Parathyroid adenoma (tissue), 2 donors: ENCODE results near the gene DCAF10.

ENCODE experiments used
- H2AFZ ChIP-seq: fragments of 300-600 bp; sonication (generic); one replicate; pipeline ENCODE4 v1.7.0; 2017; ENCODE audit warnings: antibody characterized with exemption, mild to moderate bottlenecking
- H3K27ac ChIP-seq: fragments of 300-600 bp; sonication (generic); one replicate; pipeline ENCODE4 v1.7.0; 2017
- H3K27me3 ChIP-seq: fragments of 300-600 bp; sonication (generic); one replicate; pipeline ENCODE4 v1.7.0; 2017; ENCODE audit warnings: low read length; ENCODE audit not compliant: control insufficient read depth, insufficient read depth
- H3K36me3 ChIP-seq: fragments of 300-600 bp; sonication (generic); one replicate; pipeline ENCODE4 v1.7.0; 2017; ENCODE audit warnings: low read length; ENCODE audit not compliant: control insufficient read depth, insufficient read depth
- H3K4me1 ChIP-seq: fragments of 300-600 bp; sonication (generic); one replicate; pipeline ENCODE4 v1.7.0; 2017; ENCODE audit warnings: control low read depth
- H3K4me2 ChIP-seq: fragments of 300-600 bp; sonication (generic); one replicate; pipeline ENCODE4 v1.7.0; 2017; ENCODE audit warnings: low read length
- H3K4me3 ChIP-seq: fragments of 300-600 bp; sonication (generic); one replicate; pipeline ENCODE4 v1.7.0; 2017; ENCODE audit warnings: low read depth, low read length
- H3K79me2 ChIP-seq: fragments of 300-600 bp; sonication (generic); one replicate; pipeline ENCODE4 v1.7.0; 2017; ENCODE audit warnings: control low read depth
- H3K9ac ChIP-seq: fragments of 300-600 bp; sonication (generic); one replicate; pipeline ENCODE4 v1.7.0; 2017; ENCODE audit warnings: mild to moderate bottlenecking
- H3K9me3 ChIP-seq: fragments of 300-600 bp; sonication (generic); one replicate; pipeline ENCODE4 v1.7.0; 2017; ENCODE audit warnings: low read length; ENCODE audit not compliant: control insufficient read depth
- TF ChIP-seq, protein P1 (sequence below): fragments of 300-600 bp; sonication (generic); IDR thresholded peaks from one replicate; pipeline ENCODE4 v1.7.0; 2017; ENCODE audit warnings: antibody characterized with exemption, mild to moderate bottlenecking
- donor health status: primary hyperparathyroidism.

The DCAF10 gene

DNA sequence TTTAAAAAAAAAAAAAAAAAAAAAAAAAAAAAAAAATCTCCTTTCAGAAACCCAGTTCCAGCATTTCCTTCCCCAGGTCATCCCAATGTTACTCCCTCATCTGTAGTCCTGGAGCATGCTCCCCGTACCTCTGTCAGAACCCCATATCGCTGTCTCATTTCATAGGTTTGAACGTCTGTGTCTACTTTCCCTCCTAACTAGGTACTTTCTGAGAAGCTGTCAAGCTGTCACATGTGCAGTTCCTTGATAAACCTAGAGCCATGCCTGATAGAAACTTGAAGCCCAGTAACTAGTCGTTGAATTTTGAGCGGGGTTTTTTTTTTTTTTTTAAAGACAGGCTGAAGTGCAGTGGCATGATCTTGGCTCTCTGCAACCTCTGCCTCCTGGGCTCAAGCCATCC is 31.3 kb upstream of the DCAF10 start:
- H3K9ac ChIP-seq, result no peak overlapping the region
- no peaks in the 10 kb centered on the region for H3K79me2 ChIP-seq
- H3K27ac ChIP-seq, result no peak overlapping the region
- TF ChIP-seq, protein P1, sequence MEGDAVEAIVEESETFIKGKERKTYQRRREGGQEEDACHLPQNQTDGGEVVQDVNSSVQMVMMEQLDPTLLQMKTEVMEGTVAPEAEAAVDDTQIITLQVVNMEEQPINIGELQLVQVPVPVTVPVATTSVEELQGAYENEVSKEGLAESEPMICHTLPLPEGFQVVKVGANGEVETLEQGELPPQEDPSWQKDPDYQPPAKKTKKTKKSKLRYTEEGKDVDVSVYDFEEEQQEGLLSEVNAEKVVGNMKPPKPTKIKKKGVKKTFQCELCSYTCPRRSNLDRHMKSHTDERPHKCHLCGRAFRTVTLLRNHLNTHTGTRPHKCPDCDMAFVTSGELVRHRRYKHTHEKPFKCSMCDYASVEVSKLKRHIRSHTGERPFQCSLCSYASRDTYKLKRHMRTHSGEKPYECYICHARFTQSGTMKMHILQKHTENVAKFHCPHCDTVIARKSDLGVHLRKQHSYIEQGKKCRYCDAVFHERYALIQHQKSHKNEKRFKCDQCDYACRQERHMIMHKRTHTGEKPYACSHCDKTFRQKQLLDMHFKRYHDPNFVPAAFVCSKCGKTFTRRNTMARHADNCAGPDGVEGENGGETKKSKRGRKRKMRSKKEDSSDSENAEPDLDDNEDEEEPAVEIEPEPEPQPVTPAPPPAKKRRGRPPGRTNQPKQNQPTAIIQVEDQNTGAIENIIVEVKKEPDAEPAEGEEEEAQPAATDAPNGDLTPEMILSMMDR, result no peak
- no peak overlapping the region for H2AFZ ChIP-seq
- no peaks in the 10 kb centered on the region for H3K9me3 ChIP-seq
- no peaks in the 10 kb centered on the region for H3K4me1 ChIP-seq
- no peak overlapping the region for H3K4me3 ChIP-seq
- no peaks in the 10 kb centered on the region for H3K36me3 ChIP-seq
- no peak overlapping the region for H3K4me2 ChIP-seq
- H3K27me3 ChIP-seq, result no peaks in the 10 kb centered on the region

DNA sequence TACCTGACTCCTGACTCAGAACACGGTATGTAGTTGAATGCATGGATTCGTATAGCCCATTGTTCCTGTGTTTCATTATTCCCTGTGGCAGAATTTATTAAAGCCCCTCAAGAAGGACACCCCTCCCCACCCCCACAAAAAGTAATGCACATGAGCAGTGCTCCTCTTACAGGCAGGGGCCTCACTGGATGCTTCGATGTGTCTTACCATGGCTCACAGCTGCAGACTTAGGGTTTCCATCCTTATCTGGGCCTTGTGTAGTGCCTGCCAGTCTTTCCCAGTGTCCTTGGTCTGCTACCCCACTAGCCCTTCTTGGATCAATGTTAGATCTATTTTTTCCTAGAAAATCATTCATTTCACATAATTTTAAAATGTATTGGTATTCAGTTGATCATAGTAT is 30.6 kb upstream of the DCAF10 start:
- TF ChIP-seq, protein P1, result no peak
- H3K9me3 ChIP-seq, result no peaks in the 10 kb centered on the region
- H3K4me3 ChIP-seq, result no peak overlapping the region
- H3K9ac ChIP-seq, result no peak overlapping the region
- H3K4me1 ChIP-seq, result no peaks in the 10 kb centered on the region
- H3K27ac ChIP-seq, result no peak overlapping the region
- no peak overlapping the region for H2AFZ ChIP-seq
- H3K79me2 ChIP-seq, result no peaks in the 10 kb centered on the region
- H3K27me3 ChIP-seq, result no peaks in the 10 kb centered on the region
- no peaks in the 10 kb centered on the region for H3K36me3 ChIP-seq
- H3K4me2 ChIP-seq, result no peak overlapping the region

DNA sequence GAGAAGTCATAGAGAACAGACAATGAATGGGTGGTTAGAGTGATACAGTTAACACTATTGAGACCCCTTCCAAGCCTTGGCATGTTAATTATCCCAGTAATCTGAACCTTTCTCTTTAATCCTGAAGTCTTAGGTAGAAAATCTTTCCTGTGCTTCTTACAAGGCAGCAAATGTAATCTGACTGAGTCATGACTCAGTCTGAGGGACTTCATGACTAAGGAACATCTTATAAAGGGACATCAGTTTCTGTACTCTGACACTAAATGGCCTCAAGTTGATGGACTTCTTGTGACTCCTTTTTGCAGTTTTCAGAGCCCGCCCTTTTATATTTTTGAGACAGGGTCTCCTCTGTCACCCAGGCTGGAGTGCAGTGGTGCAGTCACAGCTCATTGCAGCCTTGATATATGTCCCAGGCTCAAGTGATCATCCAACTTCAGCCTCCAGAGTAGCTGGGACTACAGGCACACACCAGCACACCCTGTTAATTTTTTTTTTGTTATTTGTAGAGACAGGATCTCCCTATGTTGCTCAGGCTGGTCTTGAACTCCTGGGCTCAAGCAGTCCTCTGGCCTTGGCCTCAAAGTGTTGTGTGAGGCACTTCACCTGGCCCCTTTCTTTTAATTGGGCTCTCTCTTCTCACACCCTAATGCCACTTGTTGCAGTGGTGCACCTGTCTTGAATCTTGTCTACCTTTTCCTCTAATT is 25.2 kb upstream of the DCAF10 start:
- H3K79me2 ChIP-seq, result no peaks in the 10 kb centered on the region
- H2AFZ ChIP-seq, result no peak overlapping the region
- no peak overlapping the region for H3K4me2 ChIP-seq
- H3K27me3 ChIP-seq, result no peaks in the 10 kb centered on the region
- H3K27ac ChIP-seq, result no peak overlapping the region
- H3K36me3 ChIP-seq, result no peaks in the 10 kb centered on the region
- H3K9ac ChIP-seq, result no peak overlapping the region
- no peaks in the 10 kb centered on the region for H3K4me1 ChIP-seq
- no peaks in the 10 kb centered on the region for H3K9me3 ChIP-seq
- TF ChIP-seq, protein P1, result no peak
- H3K4me3 ChIP-seq, result no peak overlapping the region

DNA sequence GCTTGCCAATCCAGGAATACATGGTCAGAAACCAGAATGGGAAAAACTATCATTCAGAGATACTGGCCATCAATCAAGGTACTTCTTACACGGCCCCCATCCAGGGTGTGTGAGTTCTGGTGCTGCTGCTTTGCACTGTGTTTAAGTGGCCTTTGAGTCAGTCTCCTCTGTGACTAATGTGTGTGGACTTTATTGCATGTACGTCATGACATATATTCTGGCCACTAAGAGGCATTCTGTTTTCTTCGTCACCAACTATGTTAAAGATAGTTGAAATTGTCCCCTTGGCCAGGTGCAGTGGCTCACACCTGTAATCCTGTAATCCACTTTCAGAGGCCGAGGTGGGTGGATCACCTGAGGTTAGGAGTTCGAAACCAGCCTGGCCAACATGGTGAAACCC is 24.3 kb upstream of the DCAF10 start:
- Histone ChIP-seq H3K9ac (no peak overlapping the region), H3K79me2 (no peaks in the 10 kb centered on the region), H3K4me2 (no peak overlapping the region), H3K4me1 (no peaks in the 10 kb centered on the region), H2AFZ (no peak overlapping the region), H3K4me3 (no peak overlapping the region), H3K36me3 (no peaks in the 10 kb centered on the region), H3K27me3 (no peaks in the 10 kb centered on the region), H3K9me3 (no peaks in the 10 kb centered on the region), H3K27ac (no peak overlapping the region)
- TF ChIP-seq, protein P1, result no peak

DNA sequence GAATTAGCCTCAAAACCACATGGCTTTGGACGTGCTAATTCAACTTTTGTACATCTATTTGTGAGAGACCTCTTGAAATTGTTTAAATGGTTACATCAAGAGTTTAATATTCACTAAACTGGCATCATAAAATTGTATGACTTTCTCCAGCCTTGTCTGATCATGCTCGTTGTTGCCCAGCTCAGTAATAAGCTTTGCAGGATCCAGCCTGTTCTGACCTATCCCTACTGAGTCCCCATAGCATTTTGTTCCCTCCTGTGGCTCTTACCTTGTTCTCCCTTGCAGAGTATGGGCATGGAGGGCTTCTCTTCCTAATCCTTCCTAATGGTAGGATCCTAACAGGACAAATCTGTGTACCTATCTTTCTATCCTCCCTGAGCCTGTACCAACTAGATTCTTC is 22.1 kb upstream of the DCAF10 start:
- Histone ChIP-seq H3K9me3 (no peaks in the 10 kb centered on the region), H3K27me3 (no peaks in the 10 kb centered on the region), H3K36me3 (no peaks in the 10 kb centered on the region), H3K4me3 (no peak overlapping the region), H2AFZ (no peak overlapping the region), H3K27ac (no peak overlapping the region), H3K4me2 (no peak overlapping the region), H3K79me2 (no peaks in the 10 kb centered on the region), H3K4me1 (no peaks in the 10 kb centered on the region), H3K9ac (no peak overlapping the region)
- TF ChIP-seq, protein P1, result no peak
